PC-3 (cell line): Measurements from ENCODE around the gene LYL1. TPM values are rescaled to one million over a fixed set of nuclear protein-coding genes. Genes with fewer than 3 reads are reported as not detected.
A peak's percentile ranks its signal among the peaks of the same experiment; 100 is the strongest.

Source experiments
- ATAC-seq: fragments of 200-7000 bp; cut with Tn5 transposase; 2 replicates; pipeline ENCODE4 v1.9.1; 2020; ENCODE audit warnings: mild to moderate bottlenecking, moderate library complexity
- BruUV-seq: library from RNA; stranded (reverse); fragments of 400-500 nt; replicated peaks from 2 replicates; lab custom pipeline; 2021; lab: Mats Ljungman, UMichigan
- CTCF ChIA-PET: fragments of 300-600 bp; sonication (Branson Sonifier 250); formaldehyde crosslinking; loops from one replicate; lab custom pipeline; 2022; ENCODE audit warnings: antibody characterized with exemption; lab: Charles Lee
- POLR2A ChIA-PET: fragments of 300-600 bp; sonication (Branson Sonifier 250); formaldehyde crosslinking; loops from one replicate; lab custom pipeline; 2022; ENCODE audit warnings: antibody characterized with exemption; ENCODE audit not compliant: unreplicated experiment; lab: Charles Lee
- DNase-seq: peaks from one replicate; pipeline ENCODE4 v3.0.0-alpha.2; 2015
- H2AFZ ChIP-seq: fragments of 300-600 bp; sonication (generic); 2 replicates; pipeline ENCODE4 v1.6.0; 2016; ENCODE audit warnings: antibody characterized with exemption, low read length
- H3F3A ChIP-seq: fragments of 300-600 bp; sonication (generic); one replicate; pipeline ENCODE4 v1.6.0; 2017; ENCODE audit warnings: antibody characterized with exemption, low read length, control low read depth, mild to moderate bottlenecking; ENCODE audit not compliant: unreplicated experiment
- H3K27ac ChIP-seq: fragments of 300-600 bp; sonication (generic); 2 replicates; pipeline ENCODE4 v1.5.1; 2016; ENCODE audit warnings: mild to moderate bottlenecking, low read length
- H3K27me3 ChIP-seq: fragments of 300-600 bp; sonication (generic); 2 replicates; pipeline ENCODE4 v1.6.1; 2016; ENCODE audit warnings: low read length, mixed read lengths
- H3K36me3 ChIP-seq: fragments of 300-600 bp; sonication (generic); 2 replicates; pipeline ENCODE4 v1.6.1; 2016; ENCODE audit warnings: low read depth, mixed run types, low read length, mixed read lengths
- H3K4me1 ChIP-seq: fragments of 300-600 bp; sonication (generic); 2 replicates; pipeline ENCODE4 v1.5.1; 2016; ENCODE audit warnings: low read length; ENCODE audit not compliant: insufficient read depth
- H3K4me2 ChIP-seq: fragments of 300-600 bp; sonication (generic); 2 replicates; pipeline ENCODE4 v1.6.0; 2016; ENCODE audit warnings: low read length
- H3K4me3 ChIP-seq: fragments of 300-600 bp; sonication (generic); 2 replicates; pipeline ENCODE4 v1.5.1; 2016; ENCODE audit warnings: mild to moderate bottlenecking, low read length, mixed read lengths
- H3K79me2 ChIP-seq: fragments of 300-600 bp; sonication (generic); 2 replicates; pipeline ENCODE4 v1.6.1; 2017; ENCODE audit warnings: low read length, mixed read lengths
- H3K9ac ChIP-seq: fragments of 300-600 bp; sonication (generic); 2 replicates; pipeline ENCODE4 v1.6.0; 2016; ENCODE audit warnings: mild to moderate bottlenecking, low read length
- H3K9me2 ChIP-seq: fragments of 300-600 bp; sonication (generic); replicated peaks from 2 replicates; pipeline ENCODE4 v1.6.1; 2016; ENCODE audit warnings: mixed run types, low read length, mixed read lengths
- H3K9me3 ChIP-seq: fragments of 300-600 bp; sonication (generic); 2 replicates; pipeline ENCODE4 v1.6.1; 2016; ENCODE audit warnings: low read length, mixed read lengths
- H4K20me1 ChIP-seq: fragments of 300-600 bp; sonication (generic); 2 replicates; pipeline ENCODE4 v1.6.1; 2016; ENCODE audit warnings: low read length, mixed read lengths
- CTCF ChIP-seq: fragments of 300-600 bp; sonication (generic); conservative IDR thresholded peaks from 2 replicates; pipeline ENCODE4 v1.5.1; 2017; ENCODE audit warnings: antibody characterized with exemption, low read depth, mild to moderate bottlenecking, low read length
- EZH2 ChIP-seq: fragments of 300-600 bp; sonication (generic); IDR thresholded peaks from one replicate; pipeline ENCODE4 v1.6.1; 2017; ENCODE audit warnings: antibody characterized with exemption, mild to moderate bottlenecking, low read length; ENCODE audit not compliant: unreplicated experiment
- EZH2phosphoT487 ChIP-seq: fragments of 300-600 bp; sonication (generic); IDR thresholded peaks from 2 replicates; pipeline ENCODE4 v1.6.1; 2018; ENCODE audit warnings: mild to moderate bottlenecking, antibody characterized with exemption, low read length, borderline replicate concordance
- intact Hi-C: fragments of 100-400 bp; cut with micrococcal nuclease; formaldehyde crosslinking; loops from 2 replicates; pipeline ENCODE4 v1.9.0; 2023
- total RNA-seq: library from RNA; depleted of rRNA; stranded (reverse); fragments of >200 nt; gene quantifications from 2 replicates; pipeline ENCODE4 v1.2.3, GENCODE V29; 2014

LYL1 gene
- total RNA-seq, 1 experiment from 2014 or later = 3.3 TPM

- H4K20me1 ChIP-seq = no peaks in the 10 kb centered on the region
- no peak for DNase-seq
- TSS peak; percentile 21 for BruUV-seq
- no peaks in the 10 kb centered on the region for H3K36me3 ChIP-seq
- H2AFZ ChIP-seq = no peak overlapping the region
- no peaks in the 10 kb centered on the region for H3F3A ChIP-seq
- H3K9me2 ChIP-seq = no peaks in the 10 kb centered on the region
- peaks cover 79% of the 10 kb centered on the region for H3K4me1 ChIP-seq
- TF ChIP-seq EZH2 (no peak), EZH2phosphoT487 (no peak), CTCF (no peak)
- H3K9me3 ChIP-seq = no peaks in the 10 kb centered on the region
- H3K27ac ChIP-seq = peak overlapping the region; percentile 99
- peak overlapping the region; percentile 59 for H3K4me2 ChIP-seq
- peaks cover 68% of the 10 kb centered on the region for H3K79me2 ChIP-seq
- intact Hi-C loops = loop anchor here (1.0 kb wide), 1 partner anchor 9 kb away; no protein-coding TSS in a partner anchor
- H3K4me3 ChIP-seq = no peak overlapping the region
- no peaks in the 10 kb centered on the region for H3K27me3 ChIP-seq
- no peak for ATAC-seq
- peak overlapping the region; percentile 77 for H3K9ac ChIP-seq
- POLR2A ChIA-PET = interaction anchor here (0.6 to 1.3 kb wide), 2 partner anchors 21 to 38 kb away, joined by 3 to 13 read pairs; no protein-coding TSS in a partner anchor
- CTCF ChIA-PET = interaction anchor here (1.0 to 2.6 kb wide), 2 partner anchors 19 to 76 kb away, joined by 9 to 13 read pairs; no protein-coding TSS in a partner anchor
Observed at GRCh38 chr19:13053238-13053637, 49.4 kb downstream of the LYL1 start.

- peak overlapping the region; percentile 99 for H3K27ac ChIP-seq
- peaks cover 76% of the 10 kb centered on the region for H3K4me1 ChIP-seq
- peak overlapping the region; percentile 77; the same call in 1 of the 2 replicates for H3K9ac ChIP-seq
- no peaks in the 10 kb centered on the region for H3K36me3 ChIP-seq
- no peak for ATAC-seq
- no peaks in the 10 kb centered on the region for H3K9me2 ChIP-seq
- no peaks in the 10 kb centered on the region for H3K9me3 ChIP-seq
- H3K27me3 ChIP-seq = no peaks in the 10 kb centered on the region
- POLR2A ChIA-PET = interaction anchor here (0.6 kb wide), 1 partner anchor 38 kb away, joined by 3 read pairs; no protein-coding TSS in a partner anchor
- no peak overlapping the region; the same call in 1 of the 2 replicates for H3K4me3 ChIP-seq
- no peaks in the 10 kb centered on the region for H4K20me1 ChIP-seq
- no TSS peak for BruUV-seq
- CTCF ChIA-PET = no interaction called here
- no peak overlapping the region for H2AFZ ChIP-seq
- TF ChIP-seq EZH2 = no peak
- TF ChIP-seq EZH2phosphoT487 = no peak
- no peak for TF ChIP-seq CTCF
- H3F3A ChIP-seq = no peaks in the 10 kb centered on the region
- H3K4me2 ChIP-seq = peak overlapping the region; percentile 71; the same call in 1 of the 2 replicates
- intact Hi-C loops = loop anchor here (1.0 kb wide), 1 partner anchor 8 kb away; no protein-coding TSS in a partner anchor
- no peak for DNase-seq
- peaks cover 69% of the 10 kb centered on the region for H3K79me2 ChIP-seq
Observed at GRCh38 chr19:13052447-13053175, 50.0 kb downstream of the LYL1 start.
